ENCODE results near the gene RASSF5.

DNA sequence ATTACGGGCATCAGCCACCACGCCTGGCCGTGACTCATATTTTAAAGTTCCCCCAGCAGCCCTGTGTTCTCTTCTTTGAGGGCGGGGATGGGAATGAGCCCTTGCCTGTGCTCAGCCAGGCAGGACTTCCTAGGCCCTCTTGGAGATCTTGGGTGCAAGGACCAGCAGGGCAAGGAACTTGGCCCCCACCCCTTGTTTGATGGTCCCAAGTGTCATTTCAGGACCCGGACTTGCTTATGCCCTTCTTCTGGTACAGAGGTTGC is 9.3 kb downstream of the RASSF5 start:
- TF ChIP-seq, protein P1, sequence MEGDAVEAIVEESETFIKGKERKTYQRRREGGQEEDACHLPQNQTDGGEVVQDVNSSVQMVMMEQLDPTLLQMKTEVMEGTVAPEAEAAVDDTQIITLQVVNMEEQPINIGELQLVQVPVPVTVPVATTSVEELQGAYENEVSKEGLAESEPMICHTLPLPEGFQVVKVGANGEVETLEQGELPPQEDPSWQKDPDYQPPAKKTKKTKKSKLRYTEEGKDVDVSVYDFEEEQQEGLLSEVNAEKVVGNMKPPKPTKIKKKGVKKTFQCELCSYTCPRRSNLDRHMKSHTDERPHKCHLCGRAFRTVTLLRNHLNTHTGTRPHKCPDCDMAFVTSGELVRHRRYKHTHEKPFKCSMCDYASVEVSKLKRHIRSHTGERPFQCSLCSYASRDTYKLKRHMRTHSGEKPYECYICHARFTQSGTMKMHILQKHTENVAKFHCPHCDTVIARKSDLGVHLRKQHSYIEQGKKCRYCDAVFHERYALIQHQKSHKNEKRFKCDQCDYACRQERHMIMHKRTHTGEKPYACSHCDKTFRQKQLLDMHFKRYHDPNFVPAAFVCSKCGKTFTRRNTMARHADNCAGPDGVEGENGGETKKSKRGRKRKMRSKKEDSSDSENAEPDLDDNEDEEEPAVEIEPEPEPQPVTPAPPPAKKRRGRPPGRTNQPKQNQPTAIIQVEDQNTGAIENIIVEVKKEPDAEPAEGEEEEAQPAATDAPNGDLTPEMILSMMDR (conservative IDR thresholded peaks at IDR 0.05; ENCODE audit: low read depth, low read length): no peak
- no peak for TF ChIP-seq EZH2 (IDR thresholded peaks at IDR 0.05; ENCODE audit: borderline replicate concordance, low read depth, low read length, poor library complexity, severe bottlenecking)

Data from A673 (cell line).